Fibroblast of villous mesenchyme (primary cell): ENCODE measurements around the gene NKAIN4. TPM values are rescaled to one million over a fixed set of nuclear protein-coding genes. Genes with fewer than 3 reads are reported as not detected.

Experiments used
- DNase-seq: peaks from one replicate; pipeline ENCODE4 v3.0.0-alpha.2; 2010; ENCODE audit warnings: low read depth
- H3K4me3 ChIP-seq: 2 replicates; pipeline ENCODE4 v1.5.1; 2011; ENCODE audit warnings: low read depth, mild to moderate bottlenecking, low read length
- total RNA-seq: library from RNA; depleted of rRNA; stranded (reverse); fragments of >200 nt; gene quantifications from 2 replicates; pipeline ENCODE4 v1.2.3, GENCODE V29; 2012
- TF ChIP-seq, protein P1 (sequence below): IDR thresholded peaks from 2 replicates; pipeline ENCODE4 v1.5.1; 2012; ENCODE audit warnings: low read depth, mild to moderate bottlenecking, low read length; ENCODE audit not compliant: insufficient read depth

The NKAIN4 gene
- total RNA-seq, 1 donor = not detected

DNA sequence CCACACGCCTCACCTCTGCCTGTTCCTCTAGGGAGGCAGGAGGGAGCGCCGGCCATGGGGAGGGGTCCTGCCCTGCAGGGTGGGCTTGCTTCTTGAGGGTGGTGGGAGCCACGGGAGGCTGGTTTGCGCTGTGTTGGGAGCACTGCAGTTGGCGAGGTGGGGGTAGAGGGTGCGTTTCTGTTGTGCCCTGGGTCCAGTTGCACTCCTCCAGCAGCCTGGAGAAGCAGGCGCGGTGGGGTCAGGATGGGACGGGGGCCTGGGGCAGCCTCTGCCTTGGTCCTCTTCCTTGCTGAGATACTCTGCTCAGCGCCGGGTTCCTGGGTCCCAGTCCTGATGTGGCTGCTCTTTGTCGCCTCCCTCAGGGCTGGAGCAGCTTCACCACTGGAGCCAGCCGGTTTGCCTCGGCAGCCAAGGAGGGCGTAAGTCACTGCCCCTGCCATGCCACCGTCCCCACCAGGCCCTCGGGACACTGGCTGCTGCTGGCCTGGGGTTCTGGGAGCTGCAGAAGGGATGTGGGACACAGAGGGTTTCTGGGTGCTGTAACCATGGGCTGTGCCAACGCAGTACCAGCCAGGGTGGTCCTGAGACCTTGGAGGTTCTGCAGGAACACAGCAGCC lies 26.8 kb upstream of the NKAIN4 start:
- DNase-seq = no peak
- TF ChIP-seq, protein P1, sequence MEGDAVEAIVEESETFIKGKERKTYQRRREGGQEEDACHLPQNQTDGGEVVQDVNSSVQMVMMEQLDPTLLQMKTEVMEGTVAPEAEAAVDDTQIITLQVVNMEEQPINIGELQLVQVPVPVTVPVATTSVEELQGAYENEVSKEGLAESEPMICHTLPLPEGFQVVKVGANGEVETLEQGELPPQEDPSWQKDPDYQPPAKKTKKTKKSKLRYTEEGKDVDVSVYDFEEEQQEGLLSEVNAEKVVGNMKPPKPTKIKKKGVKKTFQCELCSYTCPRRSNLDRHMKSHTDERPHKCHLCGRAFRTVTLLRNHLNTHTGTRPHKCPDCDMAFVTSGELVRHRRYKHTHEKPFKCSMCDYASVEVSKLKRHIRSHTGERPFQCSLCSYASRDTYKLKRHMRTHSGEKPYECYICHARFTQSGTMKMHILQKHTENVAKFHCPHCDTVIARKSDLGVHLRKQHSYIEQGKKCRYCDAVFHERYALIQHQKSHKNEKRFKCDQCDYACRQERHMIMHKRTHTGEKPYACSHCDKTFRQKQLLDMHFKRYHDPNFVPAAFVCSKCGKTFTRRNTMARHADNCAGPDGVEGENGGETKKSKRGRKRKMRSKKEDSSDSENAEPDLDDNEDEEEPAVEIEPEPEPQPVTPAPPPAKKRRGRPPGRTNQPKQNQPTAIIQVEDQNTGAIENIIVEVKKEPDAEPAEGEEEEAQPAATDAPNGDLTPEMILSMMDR = peak; percentile 29
- no peak overlapping the region for H3K4me3 ChIP-seq

- DNase-seq = no peak
- TF ChIP-seq, protein P1 = no peak
- no peak overlapping the region for H3K4me3 ChIP-seq
Measured at GRCh38 chr20:63280371-63280770, 26.1 kb upstream of the NKAIN4 start.

DNA sequence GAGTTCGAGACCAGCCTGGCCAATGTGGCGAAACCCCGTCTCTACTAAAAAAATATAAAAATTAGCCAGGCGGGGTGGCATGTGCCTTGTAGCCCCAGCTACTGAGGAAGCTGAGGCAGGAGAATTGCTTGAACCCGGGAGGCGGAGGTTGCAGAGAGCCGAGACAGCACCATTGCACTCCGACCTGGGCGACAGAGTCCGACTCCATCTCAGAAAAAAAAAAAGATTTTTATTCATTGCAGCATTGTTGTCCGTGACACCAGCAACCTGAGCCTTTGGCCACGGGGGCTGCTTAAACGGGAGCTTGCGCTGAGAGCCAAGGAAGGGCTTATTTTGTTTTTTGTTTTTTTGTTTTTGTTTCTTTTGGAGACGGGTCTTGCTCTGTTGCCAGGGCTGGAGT lies 25.7 kb upstream of the NKAIN4 start:
- TF ChIP-seq, protein P1 = no peak
- DNase-seq = no peak
- H3K4me3 ChIP-seq = no peak overlapping the region

GRCh38 chr20:63278661-63279060 lies 24.4 kb upstream of the NKAIN4 start:
- no peak overlapping the region for H3K4me3 ChIP-seq
- TF ChIP-seq, protein P1 = no peak
- no peak for DNase-seq

DNA sequence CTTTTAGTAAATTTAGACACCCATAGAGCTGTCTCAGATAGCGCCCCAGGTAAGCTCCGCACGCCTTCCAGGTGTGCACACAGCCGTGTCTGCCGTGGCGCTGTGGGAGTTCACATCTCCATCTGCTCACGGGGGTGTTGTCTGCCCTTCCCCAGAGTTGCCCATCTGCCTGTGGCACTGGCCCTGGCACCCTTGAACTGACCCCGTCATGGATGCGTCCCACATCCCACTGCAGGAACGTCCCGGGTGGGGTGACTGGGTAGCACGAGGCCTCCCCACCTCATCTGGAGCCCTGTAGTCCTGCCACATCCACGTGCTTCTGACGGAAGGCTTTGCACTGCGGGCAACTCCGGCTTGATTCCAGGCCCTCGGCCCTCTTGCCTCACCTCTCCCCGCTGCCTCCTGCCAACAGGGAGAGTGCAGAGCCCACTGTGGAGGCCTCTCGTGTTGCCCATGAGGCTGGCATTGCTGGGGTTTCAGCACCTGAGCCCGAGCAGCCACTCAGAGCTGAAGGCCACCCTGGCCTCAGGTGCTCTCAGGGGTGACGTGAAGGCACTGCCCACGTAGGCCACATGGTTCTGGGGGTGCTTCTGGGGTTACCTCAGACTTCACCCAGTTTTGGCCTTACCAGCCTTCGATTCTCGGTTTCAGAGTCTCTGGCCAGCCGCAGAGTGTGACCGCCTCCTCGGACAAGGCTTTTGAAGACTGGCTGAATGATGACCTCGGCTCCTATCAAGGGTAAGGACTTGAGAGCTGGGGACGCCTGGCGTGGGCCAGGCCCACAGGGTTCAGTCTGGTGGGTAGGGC lies 23.4 kb upstream of the NKAIN4 start:
- TF ChIP-seq, protein P1 = no peak
- no peak for DNase-seq
- no peak overlapping the region for H3K4me3 ChIP-seq

DNA sequence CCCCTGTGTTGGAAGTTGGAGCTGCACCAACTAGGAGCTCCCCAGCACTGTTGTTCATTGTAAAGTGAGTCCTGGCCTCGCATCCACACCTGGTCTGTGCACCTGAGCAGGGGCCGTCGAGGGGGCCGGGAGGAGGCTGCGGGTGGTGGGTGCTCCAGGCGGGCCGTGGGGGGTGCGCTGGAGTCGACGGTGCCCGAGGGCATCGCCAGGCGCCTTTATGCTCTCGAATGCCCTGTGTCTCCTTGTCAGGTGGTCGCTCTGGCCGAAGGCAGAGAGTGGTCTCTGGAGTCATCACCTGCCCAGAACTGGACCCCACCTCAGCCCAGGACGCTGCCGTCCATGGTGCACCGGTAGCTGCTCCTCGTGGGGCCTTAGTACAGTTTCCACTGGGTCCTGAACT lies 22.7 kb upstream of the NKAIN4 start:
- no peak for DNase-seq
- no peak overlapping the region for H3K4me3 ChIP-seq
- TF ChIP-seq, protein P1 = no peak
